CD14-positive monocyte (primary cell): ENCODE data around the gene SLC4A11. TPM values are rescaled to one million over a fixed set of nuclear protein-coding genes. Genes with fewer than 3 reads are reported as not detected.

Source experiments
- DNase-seq, 3 donors: peaks; one replicate each; pipeline ENCODE4 v3.0.0-alpha.2; 2011 to 2022
- H2AFZ ChIP-seq: 2 replicates; pipeline ENCODE4 v1.6.0; 2012; ENCODE audit warnings: mild to moderate bottlenecking, low read depth, low read length, inconsistent platforms; ENCODE audit not compliant: insufficient read depth, poor library complexity, severe bottlenecking
- H3K27ac ChIP-seq, 2 donors: 1 replicate in 1 of 2; 2 replicates in 1 of 2; pipeline ENCODE4 v1.5.1; 2012 to 2013; ENCODE audit warnings: low read length in 2 of 2, control low read depth in 1 of 2, inconsistent platforms in 1 of 2, low read depth in 1 of 2, mild to moderate bottlenecking in 1 of 2
- H3K27me3 ChIP-seq, 2 donors: one replicate each; pipeline versions ENCODE4 v1.6.0 to v1.6.1; 2011 to 2013; ENCODE audit warnings: low read length in 2 of 2; ENCODE audit not compliant: control insufficient read depth in 2 of 2, insufficient read depth in 2 of 2
- H3K36me3 ChIP-seq, 2 donors: replicated peaks in 1 of 2; 1 replicate in 1 of 2; 2 replicates in 1 of 2; pipeline versions ENCODE4 v1.5.1 to v1.6.1; 2012 to 2013; ENCODE audit warnings: low read length in 2 of 2, control low read depth in 1 of 2, inconsistent platforms in 1 of 2, mild to moderate bottlenecking in 1 of 2; ENCODE audit not compliant: insufficient read depth in 2 of 2, control insufficient read depth in 1 of 2
- H3K4me1 ChIP-seq, 2 donors: 1 replicate in 1 of 2; 2 replicates in 1 of 2; pipeline versions ENCODE4 v1.5.1 to v1.6.1; 2012 to 2013; ENCODE audit warnings: low read length in 2 of 2, control low read depth in 1 of 2, inconsistent platforms in 1 of 2, mild to moderate bottlenecking in 1 of 2, moderate library complexity in 1 of 2; ENCODE audit not compliant: insufficient read depth in 2 of 2, control insufficient read depth in 1 of 2
- H3K4me2 ChIP-seq: replicated peaks from 2 replicates; pipeline ENCODE3; 2012; ENCODE audit warnings: low read length, moderate library complexity, mild to moderate bottlenecking; ENCODE audit not compliant: poor library complexity, severe bottlenecking; ENCODE audit errors: extremely low read depth
- H3K4me3 ChIP-seq, 3 experiments: fragments of 200-600 bp in 1 of 3; sonication (generic) in 1 of 3; replicated peaks in 1 of 3; 1 replicate in 2 of 3; 2 replicates in 1 of 3; pipeline ENCODE4 v1.5.1; 2011 to 2013; ENCODE audit warnings: low read length in 3 of 3, mild to moderate bottlenecking in 3 of 3, control low read depth in 2 of 3, low read depth in 2 of 3, inconsistent platforms in 1 of 3, moderate library complexity in 1 of 3
- H3K79me2 ChIP-seq: 2 replicates; pipeline ENCODE4 v1.6.0; 2012; ENCODE audit warnings: mild to moderate bottlenecking, control low read depth, inconsistent platforms, low read length, moderate library complexity; ENCODE audit not compliant: insufficient read depth
- H3K9ac ChIP-seq: 2 replicates; pipeline ENCODE4 v1.6.0; 2017; ENCODE audit warnings: low read length, mild to moderate bottlenecking; ENCODE audit not compliant: insufficient read depth, poor library complexity, severe bottlenecking
- H3K9me3 ChIP-seq, 2 donors: replicated peaks in 1 of 2; 1 replicate in 1 of 2; 2 replicates in 1 of 2; pipeline versions ENCODE4 v1.5.1 to v1.6.1; 2012 to 2013; ENCODE audit warnings: low read length in 2 of 2, control low read depth in 1 of 2; ENCODE audit not compliant: control insufficient read depth in 1 of 2, insufficient read depth in 1 of 2
- H4K20me1 ChIP-seq: 2 replicates; pipeline ENCODE4 v1.6.0; 2012; ENCODE audit warnings: mild to moderate bottlenecking, low read length, control low read depth, moderate library complexity; ENCODE audit not compliant: insufficient read depth
- H3K27ac Mint-ChIP-seq, 7 donors: one replicate each; pipeline ENCODE4 v1.8.0; 2020; ENCODE audit warnings: mild to moderate bottlenecking in 7 of 7, mixed read lengths in 7 of 7, moderate library complexity in 6 of 7, inconsistent platforms in 2 of 7
- H3K27me3 Mint-ChIP-seq, 3 donors: one replicate each; pipeline ENCODE4 v1.8.0; 2021 to 2022; ENCODE audit warnings: low read depth in 3 of 3, mild to moderate bottlenecking in 3 of 3, mixed read lengths in 3 of 3, moderate library complexity in 3 of 3, inconsistent platforms in 1 of 3
- H3K36me3 Mint-ChIP-seq, 2 donors: one replicate each; pipeline ENCODE4 v1.8.0; 2020; ENCODE audit warnings: mixed read lengths in 2 of 2, inconsistent platforms in 1 of 2, mild to moderate bottlenecking in 1 of 2
- H3K4me1 Mint-ChIP-seq: one replicate; pipeline ENCODE4 v1.8.0; 2020; ENCODE audit warnings: mild to moderate bottlenecking, mixed read lengths
- H3K4me3 Mint-ChIP-seq, 2 donors: one replicate each; pipeline ENCODE4 v1.8.0; 2020; ENCODE audit warnings: mild to moderate bottlenecking in 2 of 2, mixed read lengths in 2 of 2, moderate library complexity in 1 of 2
- H3K9me3 Mint-ChIP-seq, 7 donors: one replicate each; pipeline ENCODE4 v1.8.0; 2020 to 2022; ENCODE audit warnings: mixed read lengths in 7 of 7, mild to moderate bottlenecking in 6 of 7, moderate library complexity in 6 of 7, inconsistent platforms in 2 of 7
- WGBS: methylation state at CpG from one replicate; pipeline ENCODE4 v1.1.5; 2013; ENCODE audit warnings: missing lambda C conversion rate; ENCODE audit not compliant: insufficient coverage; 5-methylcytosine and 5-hydroxymethylcytosine counted together
- intact Hi-C, 2 donors: fragments of 100-400 bp; cut with micrococcal nuclease; formaldehyde crosslinking; loops; one replicate each; pipeline versions ENCODE4 v1.15.0 to v1.15.1; 2023
- polyA plus RNA-seq, 3 donors: library from polyadenylated mRNA; depleted of rRNA in 1 of 3; unstranded in 2 of 3; stranded (reverse) in 1 of 3; fragments of 300-500 nt in 2 of 3; fragments of >200 nt in 1 of 3; fragmentation: Illumina TruSeq in 2 of 3; gene quantifications; 1 replicate in 2 of 3; 2 replicates in 1 of 3; pipeline ENCODE4 v1.2.3, GENCODE V29; 2012 to 2021
- TF ChIP-seq, protein P1 (sequence below): fragments of 200-600 bp; IDR thresholded peaks from one replicate; pipeline ENCODE4 v1.8.0; 2022; ENCODE audit warnings: antibody characterized with exemption, mild to moderate bottlenecking

Gene SLC4A11
- polyA plus RNA-seq, 3 donors: 0.11 to 0.33 TPM; not detected in 1

DNA sequence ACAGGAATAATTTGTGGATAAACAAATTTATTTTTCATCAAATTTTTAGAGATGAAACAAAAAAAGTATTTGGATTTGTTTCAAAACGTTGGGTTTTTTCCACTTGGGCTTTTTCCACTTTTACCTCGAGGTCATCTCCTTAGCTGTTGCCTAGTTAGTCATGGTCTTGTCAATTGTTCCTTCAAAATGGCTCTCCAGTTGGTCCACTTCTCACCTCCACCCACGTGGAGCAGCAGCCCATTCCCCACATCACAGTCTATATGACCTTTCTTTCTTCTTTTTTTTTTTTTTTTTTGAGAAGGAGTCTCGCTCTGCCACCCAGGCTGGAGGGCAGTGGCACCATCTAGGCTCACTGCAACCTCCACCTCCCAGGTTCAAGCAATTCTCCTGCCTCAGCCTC is 6.7 kb upstream of the SLC4A11 start:
- peaks cover 0 to 10% (median 2%) of the 10 kb centered on the region in 7 donors for H3K9me3 Mint-ChIP-seq
- Histone ChIP-seq H3K27ac (no peak overlapping the region), H3K4me3 (no peak overlapping the region), H3K36me3 (peaks cover 2 to 5% of the 10 kb centered on the region in 2 donors), H4K20me1 (peaks cover 9% of the 10 kb centered on the region), H3K9me3 (peaks cover 0 to 14% of the 10 kb centered on the region in 2 donors), H3K9ac (no peak overlapping the region), H3K4me2 (no peak overlapping the region), H3K4me1 (peaks cover 8 to 9% of the 10 kb centered on the region in 2 donors), H2AFZ (no peak overlapping the region), H3K79me2 (no peaks in the 10 kb centered on the region), H3K27me3 (peaks cover 21 to 83% of the 10 kb centered on the region in 2 donors)
- WGBS: no CpG with 5 or more reads among the region's 4 CpGs
- H3K36me3 Mint-ChIP-seq: peaks cover 9 to 10% of the 10 kb centered on the region in 2 donors
- H3K4me3 Mint-ChIP-seq: peak overlapping the region in 1 of 2 donors; percentile 47
- no peak overlapping the region for H3K27ac Mint-ChIP-seq
- H3K4me1 Mint-ChIP-seq: peaks cover 12% of the 10 kb centered on the region
- DNase-seq: no peak
- intact Hi-C loops: no loop called here
- H3K27me3 Mint-ChIP-seq: peaks cover 74 to 93% (median 81%) of the 10 kb centered on the region in 3 donors
- TF ChIP-seq, protein P1, sequence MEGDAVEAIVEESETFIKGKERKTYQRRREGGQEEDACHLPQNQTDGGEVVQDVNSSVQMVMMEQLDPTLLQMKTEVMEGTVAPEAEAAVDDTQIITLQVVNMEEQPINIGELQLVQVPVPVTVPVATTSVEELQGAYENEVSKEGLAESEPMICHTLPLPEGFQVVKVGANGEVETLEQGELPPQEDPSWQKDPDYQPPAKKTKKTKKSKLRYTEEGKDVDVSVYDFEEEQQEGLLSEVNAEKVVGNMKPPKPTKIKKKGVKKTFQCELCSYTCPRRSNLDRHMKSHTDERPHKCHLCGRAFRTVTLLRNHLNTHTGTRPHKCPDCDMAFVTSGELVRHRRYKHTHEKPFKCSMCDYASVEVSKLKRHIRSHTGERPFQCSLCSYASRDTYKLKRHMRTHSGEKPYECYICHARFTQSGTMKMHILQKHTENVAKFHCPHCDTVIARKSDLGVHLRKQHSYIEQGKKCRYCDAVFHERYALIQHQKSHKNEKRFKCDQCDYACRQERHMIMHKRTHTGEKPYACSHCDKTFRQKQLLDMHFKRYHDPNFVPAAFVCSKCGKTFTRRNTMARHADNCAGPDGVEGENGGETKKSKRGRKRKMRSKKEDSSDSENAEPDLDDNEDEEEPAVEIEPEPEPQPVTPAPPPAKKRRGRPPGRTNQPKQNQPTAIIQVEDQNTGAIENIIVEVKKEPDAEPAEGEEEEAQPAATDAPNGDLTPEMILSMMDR: no peak

GRCh38 chr20:3245156-3245555 is 6.2 kb upstream of the SLC4A11 start:
- no peaks in the 10 kb centered on the region for H3K36me3 ChIP-seq
- H3K4me1 ChIP-seq: peaks cover 9 to 10% of the 10 kb centered on the region in 2 donors
- Mint-ChIP-seq H3K4me1 (peaks cover 13% of the 10 kb centered on the region), H3K27ac (no peak overlapping the region), H3K9me3 (peaks cover 0 to 8% (median 2%) of the 10 kb centered on the region in 7 donors), H3K4me3 (peak overlapping the region in 1 of 2 donors; percentile 21), H3K27me3 (peaks cover 76 to 95% (median 81%) of the 10 kb centered on the region in 3 donors), H3K36me3 (peaks cover 4 to 5% of the 10 kb centered on the region in 2 donors)
- no peak for DNase-seq
- H3K9ac ChIP-seq: no peak overlapping the region
- H3K27ac ChIP-seq: no peak overlapping the region
- H3K4me2 ChIP-seq: no peak overlapping the region
- no peaks in the 10 kb centered on the region for H3K79me2 ChIP-seq
- peaks cover 23 to 83% of the 10 kb centered on the region in 2 donors for H3K27me3 ChIP-seq
- peaks cover 0 to 18% of the 10 kb centered on the region in 2 donors for H3K9me3 ChIP-seq
- no CpG with 5 or more reads among the region's 2 CpGs for WGBS
- H2AFZ ChIP-seq: no peak overlapping the region
- TF ChIP-seq, protein P1: no peak
- H4K20me1 ChIP-seq: peaks cover 9% of the 10 kb centered on the region
- intact Hi-C loops: no loop called here
- H3K4me3 ChIP-seq: no peak overlapping the region
